Right ventricle myocardium inferior (tissue), 1 donor: ENCODE measurements around the gene HELZ2. TPM values are rescaled to one million over a fixed set of nuclear protein-coding genes. Genes with fewer than 3 reads are reported as not detected.
A peak's percentile ranks its signal among the peaks of the same experiment; 100 is the strongest.
"Not testable (repeated sequence)": the region's sequence is repeated elsewhere in the genome, so short reads cannot be mapped to it uniquely, and the experiment has no call there.

Experiments
- ATAC-seq: fragments of 200-7000 bp; cut with Tn5 transposase; one replicate; pipeline ENCODE4 v1.9.1; 2020; ENCODE audit warnings: mild to moderate bottlenecking, moderate library complexity
- DNase-seq: peaks from one replicate; pipeline ENCODE4 v3.0.0; 2021; ENCODE audit errors: missing footprints
- intact Hi-C: fragments of 100-400 bp; cut with DNase I; formaldehyde crosslinking; loops from one replicate; pipeline ENCODE4 v1.11.0; 2022
- total RNA-seq: library from RNA; stranded (reverse); fragmentation: NEBNext Ultra II Directional; extraction: Animal tissue kit (Norgen Biotek cat#: 25700); gene quantifications from one replicate; pipeline ENCODE4 v1.2.1, GENCODE V29; 2021
- donor health status: DM: no; HTN: yes; CAD: no; lungs with severe emphysema.

HELZ2 gene
- total RNA-seq, 1 donor from 2014 or later = 12.8 TPM

GRCh38 chr20:63582382-63583063 is 8.5 kb upstream of the HELZ2 start:
- intact Hi-C loops = no loop called here
- ATAC-seq (no peak), DNase-seq (no peak)

GRCh38 chr20:63580796-63581461 is 6.9 kb upstream of the HELZ2 start:
- ATAC-seq (no peak), DNase-seq (no peak)
- intact Hi-C loops = no loop called here

- no peak for DNase-seq
- intact Hi-C loops = loop anchor here (5.0 kb wide), 1 partner anchor 137 kb away; no protein-coding TSS in a partner anchor
- ATAC-seq = no peak
These were observed 5.1 kb upstream of the HELZ2 start for GRCh38 chr20:63579017-63579694.

GRCh38 chr20:63578224-63579016 is 4.4 kb upstream of the HELZ2 start:
- peak; percentile 21 for ATAC-seq
- DNase-seq = no peak
- intact Hi-C loops = loop anchor here (5.0 kb wide), 1 partner anchor 136 kb away; no protein-coding TSS in a partner anchor

GRCh38 chr20:63577317-63577894 is 3.4 kb upstream of the HELZ2 start:
- intact Hi-C loops = loop anchor here (2.0 to 5.0 kb wide), 2 partner anchors 39 to 135 kb away; no protein-coding TSS in a partner anchor
- ATAC-seq (peak; percentile 45), DNase-seq (no peak)

- DNase-seq (no peak), ATAC-seq (no peak)
- intact Hi-C loops = loop anchor here (2.0 to 5.0 kb wide), 2 partner anchors 38 to 134 kb away; no protein-coding TSS in a partner anchor
These were observed 2.3 kb upstream of the HELZ2 start for GRCh38 chr20:63576311-63576710.

GRCh38 chr20:63574829-63575743 is 1.0 kb upstream of the HELZ2 start:
- intact Hi-C loops = loop anchor here (5.0 kb wide), 1 partner anchor 133 kb away; no protein-coding TSS in a partner anchor
- DNase-seq (no peak), ATAC-seq (no peak)

GRCh38 chr20:63573647-63574131 is 350 bp downstream of the HELZ2 start:
- no peak for DNase-seq
- peak; percentile 2 for ATAC-seq
- intact Hi-C loops = no loop called here

- DNase-seq (no peak), ATAC-seq (no peak)
- intact Hi-C loops = no loop called here
These were observed 1.0 kb downstream of the HELZ2 start for GRCh38 chr20:63572788-63573646.

GRCh38 chr20:63572071-63572787 is 1.8 kb downstream of the HELZ2 start:
- no peak for ATAC-seq
- intact Hi-C loops = no loop called here
- DNase-seq = no peak

- ATAC-seq, DNase-seq, intact Hi-C loops: not testable (repeated sequence)
These were observed 3.0 kb downstream of the HELZ2 start for GRCh38 chr20:63571087-63571478.

GRCh38 chr20:63570281-63571086 is 3.6 kb downstream of the HELZ2 start:
- DNase-seq (no peak), ATAC-seq (no peak)
- intact Hi-C loops = no loop called here

GRCh38 chr20:63568986-63569949 is 4.8 kb downstream of the HELZ2 start:
- intact Hi-C loops = no loop called here
- ATAC-seq (no peak), DNase-seq (no peak)
